GM20431 (cell line): Measurements from ENCODE around the gene EDAR.

Experiments
- in situ Hi-C: fragments of 300-500 bp; cut with MseI, MboI; formaldehyde crosslinking; loops from one replicate; pipeline ENCODE4 v1.15.0; 2020; ENCODE audit warnings: low sequenced_read_pairs; ENCODE audit not compliant: unreplicated experiment

Gene EDAR

GRCh38 chr2:108988796-108989713 is at the start of gene EDAR:
Gene EDAR (minus strand): TSS chr2:108989220. CDS start chr2:108931014, 58,206 bp downstream.
- in situ Hi-C loops: no loop called here

- in situ Hi-C loops: no loop called here
Observed at GRCh38 chr2:109033171-109033570, 44.2 kb upstream of the EDAR start.

- in situ Hi-C loops: no loop called here
Observed at GRCh38 chr2:109032229-109032820, 43.3 kb upstream of the EDAR start.

GRCh38 chr2:109031476-109032228 is 42.6 kb upstream of the EDAR start:
- in situ Hi-C loops: no loop called here

- in situ Hi-C loops: no loop called here
Observed at GRCh38 chr2:109030870-109031475, 42.0 kb upstream of the EDAR start.

- in situ Hi-C loops: no loop called here
Observed at GRCh38 chr2:109029490-109030201, 40.6 kb upstream of the EDAR start.

GRCh38 chr2:109028738-109029489 is 39.9 kb upstream of the EDAR start:
- in situ Hi-C loops: no loop called here

- in situ Hi-C loops: no loop called here
Observed at GRCh38 chr2:109028277-109028676, 39.3 kb upstream of the EDAR start.

GRCh38 chr2:109027702-109028101 is 38.7 kb upstream of the EDAR start:
- in situ Hi-C loops: no loop called here

- in situ Hi-C loops: no loop called here
Observed at GRCh38 chr2:109024477-109024876, 35.5 kb upstream of the EDAR start.

- in situ Hi-C loops: no loop called here
Observed at GRCh38 chr2:109021895-109022300, 32.9 kb upstream of the EDAR start.

- in situ Hi-C loops: no loop called here
Observed at GRCh38 chr2:109020217-109020637, 31.2 kb upstream of the EDAR start.

- in situ Hi-C loops: no loop called here
Observed at GRCh38 chr2:109018452-109018851, 29.4 kb upstream of the EDAR start.

- in situ Hi-C loops: no loop called here
Observed at GRCh38 chr2:109017017-109017416, 28.0 kb upstream of the EDAR start.

GRCh38 chr2:109016376-109016775 is 27.4 kb upstream of the EDAR start:
- in situ Hi-C loops: no loop called here

GRCh38 chr2:109014476-109014875 is 25.5 kb upstream of the EDAR start:
- in situ Hi-C loops: no loop called here

- in situ Hi-C loops: no loop called here
Observed at GRCh38 chr2:109013051-109013450, 24.0 kb upstream of the EDAR start.

- in situ Hi-C loops: no loop called here
Observed at GRCh38 chr2:109009920-109010610, 21.0 kb upstream of the EDAR start.
